Astrocyte (in vitro differentiated cells and primary cell): ENCODE measurements around the gene FAM81A.

ENCODE experiments used
- CTCF ChIP-seq: IDR thresholded peaks from 2 replicates; pipeline ENCODE4 v1.5.1; 2011; ENCODE audit warnings: low read depth, mild to moderate bottlenecking, inconsistent platforms, low read length, moderate library complexity; ENCODE audit not compliant: insufficient read depth
- EZH2 ChIP-seq: IDR thresholded peaks from 2 replicates; pipeline ENCODE4 v1.6.1; 2012; ENCODE audit warnings: mild to moderate bottlenecking, low read length, inconsistent platforms; ENCODE audit not compliant: insufficient read depth

DNA sequence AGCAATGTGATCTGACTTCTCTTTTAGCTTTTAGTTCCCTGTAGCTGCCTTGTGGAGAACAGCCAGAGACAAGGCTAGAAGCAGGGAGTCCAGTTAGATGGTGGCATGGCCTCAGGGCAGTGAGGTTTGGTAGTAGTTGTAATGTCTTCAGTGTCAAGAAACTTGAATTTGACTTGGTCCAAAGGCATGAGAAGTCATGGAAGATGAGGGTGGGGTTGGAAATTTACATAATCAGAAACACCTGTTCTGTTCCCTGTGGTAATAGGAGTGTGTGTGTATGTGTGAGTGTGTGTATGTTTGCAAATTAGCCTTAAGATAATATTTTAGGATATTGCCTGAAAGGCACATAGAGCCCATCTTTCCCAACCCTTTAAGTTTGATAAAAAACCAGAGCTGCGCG, 118.4 kb downstream of the FAM81A start:
- TF ChIP-seq EZH2, result no peak
- TF ChIP-seq CTCF, result no peak
